HUDEP-2 (cell line): ENCODE results near the gene SNRPA.

Experiments
- DNase-seq, 76 experiments: peaks; one replicate each; lab custom pipeline; 2025; ENCODE audit not compliant: unreplicated experiment in 76 of 76; lab: John Stamatoyannopoulos, UW

Gene SNRPA

DNA sequence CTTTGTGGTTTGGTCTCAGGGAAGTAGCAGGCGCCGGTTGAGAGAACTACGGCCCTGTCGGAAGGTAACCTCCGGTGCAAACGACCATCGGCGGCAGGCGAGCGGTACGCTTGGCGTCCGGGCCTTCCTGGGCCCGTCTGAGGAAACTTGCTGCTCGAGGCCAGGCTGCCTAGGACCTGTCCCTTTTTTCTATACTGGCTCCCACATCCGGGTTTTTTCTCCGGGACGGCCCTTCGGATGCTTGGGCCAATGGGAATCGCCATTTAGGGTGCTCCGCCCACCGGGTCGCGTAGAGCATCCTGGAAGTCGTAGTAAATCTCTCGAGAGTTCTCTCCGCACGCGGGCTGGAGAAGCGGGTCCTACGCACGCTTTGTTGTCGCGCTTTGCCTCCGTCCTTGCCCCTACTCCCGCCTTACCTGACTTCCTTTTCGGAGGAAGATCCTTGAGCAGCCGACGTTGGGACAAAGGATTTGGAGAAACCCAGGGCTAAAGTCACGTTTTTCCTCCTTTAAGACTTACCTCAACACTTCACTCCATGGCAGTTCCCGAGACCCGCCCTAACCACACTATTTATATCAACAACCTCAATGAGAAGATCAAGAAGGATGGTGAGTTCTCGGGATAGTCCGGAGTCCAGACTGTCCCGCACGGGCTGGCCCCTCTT is at the start of gene SNRPA:
SNRPA (plus strand) TSS at position 330 of the 664 bp plus-strand sequence; CDS start at position 536, 206 bp downstream.
- DNase-seq = peak; percentile 60 to 100 (median 98)

DNA sequence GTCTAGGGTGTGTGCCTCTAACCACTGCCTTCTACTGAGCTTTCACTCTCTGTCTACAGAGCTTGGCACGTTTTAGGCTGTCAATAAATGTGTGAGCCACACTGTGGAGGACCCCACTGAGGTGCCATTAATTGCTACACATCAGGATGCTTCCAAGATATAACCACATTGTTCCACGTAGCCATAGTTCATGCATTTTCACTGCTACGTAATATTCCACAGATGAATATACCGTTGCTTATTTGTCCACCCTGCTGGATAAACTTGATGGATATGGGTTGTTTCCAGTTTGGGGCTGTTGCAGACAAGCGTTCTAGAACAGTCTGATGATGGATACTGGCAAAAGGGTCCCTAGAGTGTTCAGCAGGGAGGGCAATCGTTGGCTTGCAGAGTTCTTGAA is 49.2 kb upstream of the SNRPA start:
- no peak for DNase-seq

DNA sequence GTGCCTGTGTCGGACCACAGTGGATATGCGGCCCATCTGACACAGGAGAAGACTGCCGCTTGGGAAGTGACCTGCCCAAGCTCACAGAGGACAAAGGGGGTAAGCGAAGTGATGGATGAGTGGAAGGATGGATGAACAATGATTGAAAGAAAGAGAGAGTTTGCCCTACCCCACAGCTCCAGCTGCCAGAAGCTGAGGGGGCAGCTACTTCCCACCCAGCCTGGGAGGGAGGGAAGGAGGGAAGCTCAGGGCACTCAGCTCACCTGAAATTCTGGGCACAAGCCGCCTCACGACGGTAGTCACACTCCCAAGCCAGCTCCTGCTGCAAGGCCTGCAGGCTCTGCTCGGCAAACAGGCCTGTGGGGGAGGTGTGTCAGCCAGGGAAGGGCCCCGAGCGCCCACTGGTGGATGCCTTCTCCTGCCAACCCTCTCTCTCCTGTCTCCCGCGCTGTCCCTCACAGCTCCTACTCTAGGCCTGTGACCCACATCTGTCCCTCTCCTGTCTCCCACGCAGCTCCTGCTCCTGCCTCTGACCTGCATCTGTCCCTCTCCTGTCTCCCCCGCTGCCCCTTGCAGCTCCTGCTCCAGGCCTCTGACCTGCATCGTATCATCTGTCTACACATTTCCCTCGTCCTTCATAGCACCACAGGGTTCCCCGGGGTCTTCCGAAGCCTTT is 48.5 kb upstream of the SNRPA start:
- DNase-seq = peak in 70 of 76 experiments; percentile 11 to 88 (median 66)

DNA sequence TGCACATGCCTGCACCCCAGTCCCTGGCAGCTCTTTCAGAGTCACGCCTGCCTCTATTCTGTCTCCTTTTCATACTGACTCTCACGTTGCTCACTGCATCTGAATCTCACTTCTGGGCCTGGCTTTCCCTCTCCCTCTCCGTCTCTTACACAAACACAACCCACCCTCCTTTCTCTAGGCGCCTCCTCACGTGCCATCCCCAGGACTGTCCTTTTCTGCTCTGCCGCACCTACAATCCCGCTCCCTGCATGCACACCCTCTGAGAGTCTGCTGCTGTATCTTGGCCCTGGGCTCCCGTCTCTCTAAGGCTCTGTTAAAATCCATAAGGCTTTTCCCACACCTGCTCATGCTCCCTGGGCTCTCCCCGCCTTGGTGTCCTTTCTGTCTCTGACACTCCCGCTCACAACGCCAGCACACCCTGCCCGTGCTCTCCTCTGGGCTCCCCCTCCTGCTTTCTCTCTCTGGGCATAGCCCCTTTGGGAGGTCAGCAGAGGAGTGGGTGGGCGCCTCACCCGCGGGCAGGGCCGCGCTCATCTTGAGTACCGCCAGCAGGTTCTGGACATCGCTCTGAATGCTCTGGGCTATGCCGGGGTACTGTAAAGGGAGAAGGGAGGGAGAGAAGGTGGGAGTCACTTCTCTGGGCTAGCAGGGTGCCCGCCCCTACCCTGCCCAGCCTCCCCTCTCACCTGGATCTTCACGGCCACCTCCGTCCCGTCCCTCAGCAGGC is 47.8 kb upstream of the SNRPA start:
- no peak for DNase-seq

DNA sequence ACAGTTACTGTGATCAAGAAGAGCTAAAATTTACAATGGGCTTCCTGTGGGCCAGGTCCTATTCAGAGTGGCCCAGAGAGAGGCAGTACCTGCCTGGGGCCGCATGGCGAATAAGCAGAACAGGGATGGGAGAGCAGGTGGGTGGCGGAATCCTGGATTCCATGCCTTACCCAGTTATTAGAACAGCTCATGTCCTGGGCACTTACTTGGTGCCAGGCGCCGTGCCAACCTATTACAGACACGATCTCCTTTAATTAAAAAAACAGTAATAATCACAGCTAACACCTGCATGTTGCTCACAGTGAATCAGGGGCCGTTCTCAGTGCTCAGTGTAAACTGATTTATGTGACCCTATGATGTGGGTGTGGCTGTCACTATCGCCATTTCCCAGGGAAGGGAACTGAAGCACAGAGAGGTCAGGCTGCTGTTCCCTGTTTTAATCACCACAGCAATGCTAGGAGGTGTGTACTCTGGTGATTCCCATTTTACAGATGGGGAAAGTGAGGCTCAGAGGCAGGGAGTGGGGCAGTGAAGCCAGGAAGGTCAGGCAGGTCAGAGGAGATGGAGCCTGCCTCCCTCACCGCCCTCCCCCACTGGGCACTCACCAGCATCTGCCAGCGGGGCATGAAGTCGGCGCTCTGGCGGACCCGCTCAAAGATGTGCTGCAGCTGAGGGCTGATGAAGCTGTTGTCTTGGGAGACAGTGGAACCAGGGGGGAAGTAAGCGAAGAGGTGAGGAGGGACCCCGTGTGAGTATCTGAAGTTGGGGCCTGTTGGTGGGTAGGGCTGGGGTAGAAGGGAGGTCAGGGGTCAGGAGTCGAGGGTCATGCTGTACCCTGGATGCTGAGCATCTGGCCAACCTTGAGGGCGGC is 46.3 kb upstream of the SNRPA start:
- DNase-seq = no peak

DNA sequence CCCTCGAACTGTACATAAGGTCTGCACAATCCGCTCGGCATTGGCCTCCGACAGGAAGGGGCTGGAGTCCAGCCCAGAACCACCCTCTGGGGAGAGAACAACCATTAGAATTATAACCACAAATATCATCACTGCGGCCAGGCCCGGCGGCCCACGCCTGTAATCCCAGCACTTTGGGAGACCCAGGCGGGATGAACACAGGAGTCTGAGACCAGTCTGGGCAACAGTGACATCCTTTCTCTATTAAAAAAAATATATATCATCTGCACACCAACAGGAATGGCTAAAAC is 45.7 kb upstream of the SNRPA start:
- no peak for DNase-seq

DNA sequence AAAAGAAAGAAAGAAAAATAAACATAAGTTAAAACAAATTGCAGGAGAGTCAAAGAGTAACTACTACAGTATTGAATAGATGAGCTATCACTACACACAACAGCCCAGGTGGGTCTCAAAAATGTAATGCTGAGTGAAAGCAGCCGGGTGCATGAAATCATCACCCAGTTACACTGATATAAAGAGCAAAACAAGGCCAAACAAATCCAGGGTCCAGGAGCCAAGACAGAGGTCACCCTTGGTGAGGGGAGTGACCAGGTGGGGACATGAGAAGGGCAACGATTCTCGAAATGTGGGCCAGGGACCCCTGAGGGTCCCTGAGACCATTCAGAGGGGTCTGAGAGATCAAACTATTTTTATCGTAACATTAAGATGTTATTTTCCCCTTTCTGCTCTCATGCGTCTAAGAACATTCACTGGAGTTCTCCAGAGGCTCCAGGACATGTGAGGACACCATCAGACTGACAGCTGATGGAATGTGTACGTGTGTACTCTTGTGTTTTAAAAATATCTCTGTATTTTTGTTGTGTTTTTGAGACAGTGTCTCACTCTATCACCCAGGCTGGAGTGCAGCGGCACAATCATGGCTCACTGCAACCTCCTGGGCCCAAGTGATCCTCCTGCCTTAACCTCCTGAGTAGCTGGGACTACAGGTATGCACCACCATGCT is 44.9 kb upstream of the SNRPA start:
- DNase-seq = no peak

DNA sequence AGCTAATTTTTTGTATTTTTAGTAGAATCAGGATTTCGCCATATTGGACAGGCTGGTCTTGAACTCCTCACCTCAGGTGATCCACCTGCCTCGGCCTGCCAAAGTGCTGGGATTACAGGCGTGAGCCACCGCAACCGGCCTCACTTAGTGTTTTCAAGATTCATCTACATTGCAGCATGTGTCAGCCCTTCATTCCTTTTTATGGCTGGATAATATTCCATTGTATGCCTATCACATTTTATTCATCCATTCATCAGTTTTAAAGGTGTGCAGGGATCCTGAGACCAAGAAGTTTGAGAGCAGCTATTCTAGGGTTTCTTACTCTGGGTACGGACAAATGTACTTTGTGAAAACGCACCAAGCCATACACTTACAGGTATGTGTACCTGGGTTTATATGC is 43.4 kb upstream of the SNRPA start:
- no peak for DNase-seq

DNA sequence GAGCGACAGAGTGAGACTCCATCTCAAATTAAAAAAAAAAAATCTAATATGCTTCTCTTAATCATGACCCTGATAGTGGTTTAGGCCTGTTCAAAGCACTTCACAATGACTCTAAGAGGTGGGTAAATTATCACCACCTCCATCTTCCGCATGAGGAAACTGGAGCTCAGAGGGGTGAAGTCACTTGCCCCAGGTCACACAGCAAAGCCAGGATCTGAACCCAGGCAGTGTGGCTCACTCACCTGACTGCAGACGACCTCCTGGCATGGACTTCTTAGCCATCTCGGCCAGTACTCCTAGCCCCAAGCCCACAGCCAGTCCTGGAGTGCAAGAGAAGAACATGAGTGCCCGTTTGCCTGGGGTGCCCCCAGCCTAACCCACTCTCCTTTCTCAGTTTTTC is 41.2 kb upstream of the SNRPA start:
- DNase-seq = no peak

DNA sequence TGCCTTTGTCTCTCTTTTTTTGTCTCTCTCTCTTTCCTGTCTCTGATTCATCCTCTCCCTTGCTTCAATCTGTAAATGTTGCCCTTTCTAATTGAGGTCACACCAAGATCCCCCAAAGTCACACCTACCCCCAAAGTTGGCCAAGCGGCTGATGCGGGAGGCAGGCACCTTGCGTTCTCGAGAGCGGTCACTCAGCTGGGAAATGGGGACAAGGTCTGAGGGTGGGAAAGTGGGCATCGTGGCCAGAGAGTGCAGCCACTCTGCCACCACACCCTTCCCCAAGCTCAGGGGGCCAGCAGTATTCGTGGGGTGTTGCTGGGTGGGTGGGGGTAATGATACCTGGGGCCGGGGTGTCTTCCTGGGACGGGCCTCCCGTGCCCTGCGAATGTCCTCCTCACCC is 37.1 kb upstream of the SNRPA start:
- DNase-seq = no peak

DNA sequence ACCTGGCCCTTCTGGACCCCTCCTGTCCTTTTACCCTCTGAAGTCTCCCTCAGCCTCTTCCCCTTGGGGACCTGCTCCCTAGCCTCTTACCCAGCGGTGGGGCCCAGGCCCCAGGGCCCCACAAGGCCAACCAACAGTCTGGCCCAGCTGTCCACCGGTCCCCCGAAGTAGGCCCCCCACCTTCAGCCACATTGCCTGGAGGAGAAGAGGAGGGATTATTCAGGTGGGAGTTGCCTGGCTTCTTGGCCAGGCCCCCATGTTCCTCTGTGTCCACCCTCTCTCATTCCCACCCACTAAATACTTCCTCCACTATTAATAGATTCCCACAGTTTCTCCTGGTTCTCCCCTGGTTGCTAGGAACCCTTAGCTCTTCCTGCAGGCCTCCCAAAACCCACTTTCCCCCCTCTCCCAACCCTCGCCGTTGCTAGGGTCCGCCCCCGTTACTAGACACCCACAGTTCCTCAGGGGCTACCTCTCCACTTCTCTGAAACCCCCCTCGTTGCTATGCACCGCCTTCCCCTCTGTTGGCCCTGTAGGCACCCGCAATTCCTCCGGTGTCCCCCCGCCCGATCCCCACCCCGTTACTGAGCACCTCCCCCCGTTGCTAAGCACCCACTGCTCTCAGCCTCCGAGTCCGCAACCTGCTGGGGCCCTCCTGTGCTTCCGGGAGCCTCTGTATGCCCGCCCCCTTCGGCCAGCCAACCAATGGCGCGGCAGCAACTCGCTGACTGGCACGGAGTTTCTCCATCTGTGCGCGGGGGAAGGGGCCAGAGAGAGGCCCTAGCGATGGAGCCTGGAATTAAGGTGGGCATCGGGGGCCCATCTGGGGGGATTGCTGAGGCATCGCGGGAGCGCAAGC is 36.3 kb upstream of the SNRPA start:
- peak in 74 of 76 experiments; percentile 59 to 96 (median 89) for DNase-seq

DNA sequence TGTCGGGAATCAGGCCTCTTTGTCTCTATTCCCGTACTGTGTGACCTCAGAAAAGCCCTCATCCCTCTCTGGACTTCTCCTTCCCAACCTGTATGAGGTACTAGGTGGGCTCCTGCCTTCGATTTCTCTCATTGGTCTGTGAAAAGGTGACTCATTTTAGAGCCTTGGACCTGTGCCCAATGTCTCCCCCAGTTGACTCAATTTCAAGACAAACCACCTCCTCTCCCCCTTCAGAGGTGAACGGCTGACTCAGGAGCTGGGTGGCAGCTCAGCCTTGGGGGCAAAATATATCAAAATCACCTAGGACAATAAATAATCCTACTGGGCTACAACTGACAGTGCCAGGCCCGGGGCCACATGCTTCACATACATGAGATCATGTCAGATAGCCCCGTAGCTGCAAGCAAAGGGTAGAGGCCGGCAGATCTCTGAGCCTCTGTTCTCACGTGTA is 34.9 kb upstream of the SNRPA start:
- peak in 36 of 76 experiments; percentile 27 to 73 (median 50) for DNase-seq

DNA sequence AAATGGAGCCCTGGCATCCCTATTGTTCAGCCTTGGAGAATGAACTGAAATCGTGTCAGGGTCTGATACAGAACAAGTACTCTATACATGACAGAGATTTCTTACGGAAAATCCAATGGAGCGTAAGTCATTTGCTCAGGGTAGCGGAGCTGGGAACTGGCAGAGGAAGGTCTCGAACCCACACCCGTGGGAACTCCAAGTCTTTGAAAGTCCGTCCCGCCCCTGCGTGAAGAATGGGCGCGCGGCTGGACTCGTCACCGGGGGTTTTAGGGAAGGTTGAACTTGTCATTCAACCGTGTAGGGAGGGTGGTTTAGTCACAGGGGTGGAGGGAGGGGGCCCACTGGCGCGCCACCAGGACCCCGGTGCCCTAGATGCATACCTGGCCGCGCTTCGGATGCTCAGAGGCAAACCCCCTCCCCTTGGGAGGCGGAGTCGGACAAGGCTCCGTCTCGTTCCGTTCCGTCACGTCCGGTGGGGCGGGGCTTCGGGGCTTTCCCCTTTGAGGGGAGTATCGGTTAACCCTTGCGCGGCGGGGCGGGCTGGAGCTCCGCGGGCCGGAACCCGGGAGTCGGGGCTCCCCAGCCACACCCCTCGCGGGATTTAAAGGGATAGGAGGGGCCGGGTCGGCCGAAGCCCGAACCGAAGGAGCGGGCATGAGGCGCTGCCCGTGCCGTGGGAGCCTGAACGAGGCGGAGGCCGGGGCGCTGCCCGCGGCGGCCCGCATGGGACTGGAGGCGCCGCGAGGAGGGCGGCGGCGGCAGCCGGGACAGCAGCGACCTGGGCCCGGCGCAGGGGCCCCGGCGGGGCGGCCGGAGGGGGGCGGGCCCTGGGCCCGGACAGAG is 34.3 kb upstream of the SNRPA start, which contains the start of the genes COQ8B and ITPKC:
COQ8B (minus strand) TSS at position 405 of the 843 bp plus-strand sequence. CDS start 2,254 bp downstream, outside the sequence.
ITPKC (plus strand) TSS at position 631 of the 843 bp plus-strand sequence; CDS start at position 655, 24 bp downstream.
- DNase-seq = peak; percentile 57 to 100 (median 97)

DNA sequence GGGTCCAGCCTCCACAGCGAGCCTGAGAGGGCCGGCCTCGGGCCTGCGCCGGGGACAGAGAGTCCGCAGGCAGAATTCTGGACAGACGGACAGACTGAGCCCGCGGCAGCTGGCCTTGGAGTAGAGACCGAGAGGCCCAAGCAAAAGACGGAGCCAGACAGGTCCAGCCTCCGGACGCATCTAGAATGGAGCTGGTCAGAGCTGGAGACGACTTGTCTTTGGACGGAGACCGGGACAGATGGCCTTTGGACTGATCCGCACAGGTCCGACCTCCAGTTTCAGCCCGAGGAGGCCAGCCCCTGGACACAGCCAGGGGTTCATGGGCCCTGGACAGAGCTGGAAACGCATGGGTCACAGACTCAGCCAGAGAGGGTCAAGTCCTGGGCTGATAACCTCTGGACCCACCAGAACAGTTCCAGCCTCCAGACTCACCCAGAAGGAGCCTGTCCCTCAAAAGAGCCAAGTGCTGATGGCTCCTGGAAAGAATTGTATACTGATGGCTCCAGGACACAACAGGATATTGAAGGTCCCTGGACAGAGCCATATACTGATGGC is 33.6 kb upstream of the SNRPA start:
- peak in 2 of 76 experiments; percentile 53 for DNase-seq

DNA sequence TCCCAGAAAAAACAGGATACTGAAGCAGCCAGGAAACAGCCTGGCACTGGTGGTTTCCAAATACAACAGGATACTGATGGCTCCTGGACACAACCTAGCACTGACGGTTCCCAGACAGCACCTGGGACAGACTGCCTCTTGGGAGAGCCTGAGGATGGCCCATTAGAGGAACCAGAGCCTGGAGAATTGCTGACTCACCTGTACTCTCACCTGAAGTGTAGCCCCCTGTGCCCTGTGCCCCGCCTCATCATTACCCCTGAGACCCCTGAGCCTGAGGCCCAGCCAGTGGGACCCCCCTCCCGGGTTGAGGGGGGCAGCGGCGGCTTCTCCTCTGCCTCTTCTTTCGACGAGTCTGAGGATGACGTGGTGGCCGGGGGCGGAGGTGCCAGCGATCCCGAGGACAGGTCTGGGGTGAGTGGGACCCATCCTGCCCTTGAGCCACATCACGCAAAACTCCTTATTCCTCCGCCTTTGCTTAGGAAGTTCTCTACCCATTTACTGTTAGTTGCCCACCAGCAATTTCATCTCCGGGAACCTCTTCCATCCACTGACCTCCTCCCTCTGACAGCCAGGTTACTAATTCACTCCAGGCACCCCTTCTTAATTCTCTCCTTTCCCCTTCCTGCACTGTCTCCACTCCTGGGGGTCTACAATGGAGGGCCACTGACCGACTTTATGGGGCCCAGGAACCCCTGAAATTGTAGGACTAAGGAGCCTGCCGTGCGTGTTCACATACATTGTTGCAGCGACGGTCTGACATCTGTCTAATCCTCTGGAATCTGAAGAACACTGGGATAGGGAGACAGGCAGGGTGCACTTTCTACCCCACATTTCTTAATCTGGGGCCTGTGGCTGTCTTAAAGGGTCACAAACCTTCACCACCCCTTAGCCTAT is 32.9 kb upstream of the SNRPA start:
- no peak for DNase-seq

DNA sequence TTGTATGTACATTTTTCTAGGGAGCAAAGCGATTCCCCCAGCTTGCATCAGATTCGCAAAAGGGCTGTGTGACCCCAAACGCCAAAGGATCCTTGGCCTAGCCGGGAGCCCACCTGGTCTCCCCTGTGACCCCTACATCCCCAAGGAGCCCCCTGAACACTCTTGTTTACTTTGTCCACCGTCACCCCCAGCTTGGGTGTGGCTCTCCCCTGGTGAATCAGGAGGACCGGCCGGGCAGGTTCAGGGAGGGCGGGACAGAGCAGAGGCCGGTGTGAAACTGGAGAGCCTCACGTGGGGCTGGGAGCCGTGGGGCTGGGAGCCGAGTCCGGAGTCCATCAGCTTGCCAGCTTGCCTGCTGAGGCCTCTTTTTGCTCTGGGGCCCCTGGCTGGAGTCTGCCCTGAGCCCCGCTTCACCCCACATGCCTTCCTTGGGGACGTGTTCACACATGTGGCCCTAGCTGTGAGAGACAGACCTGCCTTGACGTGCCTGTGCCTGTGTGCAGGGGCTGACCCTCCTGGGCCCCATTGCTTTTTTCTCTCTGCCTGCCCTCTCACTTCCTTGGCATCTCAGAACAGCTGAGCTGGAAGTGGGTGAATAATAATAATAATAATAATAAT is 32.1 kb upstream of the SNRPA start:
- DNase-seq = peak in 31 of 76 experiments; percentile 10 to 55 (median 25)
